Kidney capillary endothelial cell (primary cell): Measurements from ENCODE around the gene PRIM2.
"Not testable (repeated sequence)": the region's sequence is repeated elsewhere in the genome, so short reads cannot be mapped to it uniquely, and the experiment has no call there.

Experiments
- DNase-seq: peaks from one replicate; pipeline ENCODE4 v3.0.0-alpha.2; 2018; ENCODE audit warnings: low spot score

Gene PRIM2

GRCh38 chr6:57610612-57611011, 293.2 kb downstream of the PRIM2 start:
- DNase-seq = not testable (repeated sequence)

- DNase-seq = not testable (repeated sequence)
These were observed 301.5 kb downstream of the PRIM2 start for GRCh38 chr6:57618959-57619358.

GRCh38 chr6:57631773-57632172, 314.3 kb downstream of the PRIM2 start:
- not testable (repeated sequence) for DNase-seq

GRCh38 chr6:57658526-57658925, 341.1 kb downstream of the PRIM2 start:
- DNase-seq = not testable (repeated sequence)

GRCh38 chr6:57659794-57660193, 342.4 kb downstream of the PRIM2 start:
- DNase-seq = not testable (repeated sequence)

GRCh38 chr6:57660940-57661339, 343.5 kb downstream of the PRIM2 start:
- DNase-seq = not testable (repeated sequence)

GRCh38 chr6:57668108-57668507, 350.7 kb downstream of the PRIM2 start:
- DNase-seq = not testable (repeated sequence)

- DNase-seq = not testable (repeated sequence)
These were observed 353.8 kb downstream of the PRIM2 start for GRCh38 chr6:57671237-57671636.

GRCh38 chr6:57671937-57672627, 354.7 kb downstream of the PRIM2 start:
- DNase-seq = not testable (repeated sequence)

GRCh38 chr6:57673281-57673680, 355.9 kb downstream of the PRIM2 start:
- DNase-seq = not testable (repeated sequence)

- not testable (repeated sequence) for DNase-seq
These were observed 358.0 kb downstream of the PRIM2 start for GRCh38 chr6:57675386-57675785.

GRCh38 chr6:57696382-57696781, 379.0 kb downstream of the PRIM2 start:
- DNase-seq = not testable (repeated sequence)
